COLO668 (cell line): Measurements from ENCODE around the gene ACTR3C.
"Not testable (repeated sequence)": the region's sequence is repeated elsewhere in the genome, so short reads cannot be mapped to it uniquely, and the experiment has no call there.

Experiments used
- DNase-seq: peaks from one replicate; lab custom pipeline; 2025; ENCODE audit not compliant: unreplicated experiment; lab: John Stamatoyannopoulos, UW

Gene ACTR3C

DNA sequence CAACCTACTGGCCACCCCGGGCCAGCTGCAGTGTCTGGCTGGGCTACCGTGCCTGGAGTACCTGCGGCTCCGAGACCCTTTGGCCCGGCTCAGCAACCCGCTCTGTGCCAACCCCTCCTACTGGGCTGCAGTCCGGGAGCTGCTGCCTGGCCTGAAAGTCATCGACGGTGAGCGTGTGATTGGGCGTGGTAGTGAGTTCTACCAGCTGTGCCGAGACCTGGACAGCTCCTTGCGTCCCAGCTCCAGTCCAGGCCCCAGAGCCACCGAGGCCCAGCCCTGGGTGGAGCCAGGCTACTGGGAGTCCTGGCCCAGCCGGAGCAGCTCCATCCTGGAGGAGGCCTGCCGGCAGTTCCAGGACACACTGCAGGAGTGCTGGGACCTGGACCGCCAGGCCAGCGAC is 13.8 kb upstream of the ACTR3C start:
- no peak for DNase-seq

DNA sequence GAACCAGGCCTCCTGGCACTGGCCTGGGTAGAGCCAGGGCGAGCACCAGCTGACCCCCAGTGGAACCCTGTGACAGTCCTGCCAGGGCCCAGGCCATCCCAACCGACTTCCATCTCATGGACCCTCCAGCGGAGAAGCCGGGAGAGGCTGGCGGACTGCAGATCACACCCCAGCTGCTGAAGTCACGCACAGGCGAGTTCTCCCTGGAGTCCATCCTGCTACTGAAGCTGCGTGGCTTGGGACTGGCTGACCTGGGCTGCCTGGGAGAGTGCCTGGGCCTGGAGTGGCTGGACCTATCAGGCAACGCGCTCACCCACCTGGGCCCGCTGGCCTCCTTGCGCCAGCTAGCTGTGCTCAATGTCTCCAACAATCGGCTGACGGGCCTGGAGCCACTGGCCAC is 13.4 kb upstream of the ACTR3C start:
- DNase-seq: no peak

DNA sequence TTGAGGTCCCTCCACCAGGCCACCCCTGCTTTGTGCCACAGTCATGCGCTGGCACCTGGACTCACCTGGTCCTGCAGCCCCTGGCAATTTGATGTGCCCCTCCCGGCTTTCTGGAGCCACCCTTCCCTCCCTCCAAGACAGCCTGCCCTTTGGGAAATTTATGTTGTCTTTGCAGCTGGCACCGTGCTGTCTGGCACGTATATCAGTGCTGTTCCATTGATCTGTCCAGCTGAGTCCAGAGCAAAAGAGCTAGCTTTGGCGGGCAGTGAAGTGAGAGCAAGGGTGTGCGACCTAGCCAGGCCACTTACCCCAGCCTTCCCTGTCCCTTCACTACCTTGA is 12.4 kb upstream of the ACTR3C start:
- no peak for DNase-seq

DNA sequence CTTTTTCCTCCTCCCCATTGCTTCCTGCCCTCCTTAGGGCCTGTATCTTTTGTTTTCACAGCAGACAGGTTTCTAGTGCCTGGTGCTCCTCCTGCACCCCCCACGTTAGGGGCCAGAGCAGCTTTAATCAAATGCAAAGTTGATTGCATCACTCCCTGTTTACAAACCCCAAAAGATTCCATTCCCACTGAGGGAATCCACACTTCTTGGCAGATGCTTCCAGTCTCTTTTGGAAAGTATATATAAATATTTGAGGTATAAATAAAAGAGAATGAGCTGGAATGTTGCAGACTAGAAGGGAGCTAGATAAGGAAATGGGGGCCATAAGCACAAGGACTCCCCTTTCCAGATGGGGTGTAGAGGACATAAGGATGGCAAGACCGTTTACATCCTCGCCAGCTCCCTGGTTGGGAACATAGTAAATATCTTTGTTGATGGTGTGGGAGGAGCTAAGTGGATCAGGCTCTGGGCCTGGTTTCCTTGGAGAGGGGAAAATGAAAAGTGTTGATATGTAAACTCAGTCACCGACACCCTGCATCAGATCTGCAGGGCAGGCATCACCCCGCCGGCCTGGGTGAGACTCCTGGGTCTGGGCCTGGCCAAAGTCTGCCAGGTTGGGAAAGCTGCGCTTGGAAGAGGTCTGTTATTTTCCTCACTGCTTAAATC is 11.9 kb upstream of the ACTR3C start:
- DNase-seq: no peak

DNA sequence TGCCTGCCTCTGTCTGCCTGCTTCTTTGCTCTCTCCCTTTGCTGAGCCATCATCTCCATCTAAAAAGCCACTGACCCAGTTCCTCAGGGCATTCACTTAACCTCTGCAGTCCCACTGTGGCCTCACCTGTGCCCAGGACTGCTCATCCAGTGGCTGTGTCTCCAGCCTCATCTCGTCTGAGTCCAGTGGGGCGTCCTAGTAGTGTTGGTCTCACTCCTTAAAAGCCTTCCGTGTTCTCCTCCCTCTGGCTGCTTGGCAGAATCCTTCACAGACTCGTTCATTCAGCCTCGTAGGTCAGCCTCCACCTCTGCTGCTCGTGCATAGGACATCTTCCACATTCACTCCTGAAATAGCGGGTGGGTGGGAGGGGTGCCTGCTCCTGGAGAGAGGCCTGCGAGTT is 10.8 kb upstream of the ACTR3C start:
- DNase-seq: no peak

DNA sequence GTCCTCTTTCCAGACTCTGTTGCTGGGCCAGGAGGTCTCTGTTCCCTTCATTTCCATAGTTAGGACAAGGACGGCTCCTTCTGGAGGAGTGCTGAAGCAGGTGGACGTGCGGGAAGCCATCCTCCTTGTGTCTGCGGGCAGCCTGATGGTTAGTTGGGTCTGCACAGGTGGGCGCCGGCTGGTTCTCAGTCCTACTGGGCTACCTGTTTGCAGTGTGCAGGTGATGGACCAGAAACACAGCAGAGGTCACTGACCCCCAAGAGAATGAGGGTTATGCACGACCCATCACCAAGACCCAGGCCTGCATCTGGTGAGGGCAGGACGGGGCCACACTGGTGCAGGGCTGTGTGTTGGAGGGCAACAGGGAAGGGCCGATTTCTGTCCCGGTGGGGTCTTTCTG is 10.3 kb upstream of the ACTR3C start:
- DNase-seq: no peak

DNA sequence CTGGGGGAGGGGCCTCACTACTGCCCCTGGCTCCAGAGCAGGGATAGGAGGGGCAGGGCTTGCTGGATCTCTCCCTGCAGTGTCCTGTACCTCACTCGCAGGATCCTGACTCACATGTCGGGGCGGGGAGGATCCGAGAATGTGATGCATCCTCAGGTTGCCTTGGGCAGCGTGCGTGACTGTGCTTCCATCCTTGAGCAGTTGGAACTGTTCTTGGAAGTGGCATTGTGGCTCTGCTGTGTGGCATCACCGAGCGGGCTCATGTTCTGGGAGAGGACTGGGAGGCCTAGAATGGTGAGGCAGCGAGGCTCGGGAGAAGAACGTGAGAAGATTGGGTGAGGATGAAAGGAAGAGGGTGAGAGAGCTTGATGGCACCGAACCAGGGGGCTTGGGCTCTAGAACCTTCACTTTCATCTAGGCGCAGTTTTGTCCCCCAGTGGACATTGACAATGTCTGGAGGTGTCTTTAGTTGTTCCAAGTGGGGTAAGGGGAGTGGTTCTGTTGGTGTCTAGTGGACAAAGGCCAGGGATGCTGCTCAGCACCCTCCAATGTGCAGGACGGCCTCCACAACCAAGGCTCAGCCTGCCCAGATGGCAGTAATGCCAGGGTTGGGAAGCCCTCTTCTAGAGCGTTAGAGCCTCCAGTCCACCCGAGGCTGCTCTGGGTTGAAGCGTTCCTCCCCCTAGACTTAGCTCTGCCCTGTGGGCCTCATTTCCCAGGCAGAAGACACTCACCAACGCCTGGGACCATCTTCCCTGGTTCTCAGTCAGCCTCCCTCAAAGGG is 9.7 kb upstream of the ACTR3C start:
- DNase-seq: no peak

DNA sequence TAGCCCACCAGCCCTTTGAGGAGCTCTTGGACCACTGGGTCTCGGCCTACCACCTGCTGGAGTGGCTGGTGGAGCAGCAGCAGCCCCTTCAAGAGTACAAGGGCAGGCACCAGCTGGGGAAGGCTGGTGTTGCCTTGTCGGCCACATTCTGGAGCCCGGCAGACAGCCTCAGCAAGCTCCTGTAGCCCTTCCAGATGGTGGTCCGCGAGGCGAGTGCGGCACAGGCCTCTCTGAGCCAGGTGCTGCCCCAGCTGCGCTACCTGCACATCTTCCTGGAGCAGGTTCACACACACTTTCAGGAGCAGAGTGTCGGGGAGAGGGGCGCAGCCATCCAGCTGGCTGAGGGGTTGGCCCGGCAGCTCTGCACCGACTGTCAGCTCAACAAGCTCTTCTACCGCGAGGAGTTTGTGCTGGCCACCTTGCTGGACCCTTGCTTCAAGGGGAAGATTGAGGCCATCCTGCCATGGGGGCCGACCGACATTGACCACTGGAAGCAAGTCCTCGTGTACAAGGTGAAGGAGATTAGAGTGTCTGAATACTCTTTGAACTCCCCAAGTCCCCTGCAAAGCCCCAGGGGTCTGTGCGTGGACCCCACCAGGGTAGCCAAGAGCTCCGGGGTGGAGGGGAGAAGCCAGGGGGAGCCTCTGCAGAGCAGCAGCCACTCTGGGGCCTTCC is 7.0 kb upstream of the ACTR3C start:
- no peak for DNase-seq

DNA sequence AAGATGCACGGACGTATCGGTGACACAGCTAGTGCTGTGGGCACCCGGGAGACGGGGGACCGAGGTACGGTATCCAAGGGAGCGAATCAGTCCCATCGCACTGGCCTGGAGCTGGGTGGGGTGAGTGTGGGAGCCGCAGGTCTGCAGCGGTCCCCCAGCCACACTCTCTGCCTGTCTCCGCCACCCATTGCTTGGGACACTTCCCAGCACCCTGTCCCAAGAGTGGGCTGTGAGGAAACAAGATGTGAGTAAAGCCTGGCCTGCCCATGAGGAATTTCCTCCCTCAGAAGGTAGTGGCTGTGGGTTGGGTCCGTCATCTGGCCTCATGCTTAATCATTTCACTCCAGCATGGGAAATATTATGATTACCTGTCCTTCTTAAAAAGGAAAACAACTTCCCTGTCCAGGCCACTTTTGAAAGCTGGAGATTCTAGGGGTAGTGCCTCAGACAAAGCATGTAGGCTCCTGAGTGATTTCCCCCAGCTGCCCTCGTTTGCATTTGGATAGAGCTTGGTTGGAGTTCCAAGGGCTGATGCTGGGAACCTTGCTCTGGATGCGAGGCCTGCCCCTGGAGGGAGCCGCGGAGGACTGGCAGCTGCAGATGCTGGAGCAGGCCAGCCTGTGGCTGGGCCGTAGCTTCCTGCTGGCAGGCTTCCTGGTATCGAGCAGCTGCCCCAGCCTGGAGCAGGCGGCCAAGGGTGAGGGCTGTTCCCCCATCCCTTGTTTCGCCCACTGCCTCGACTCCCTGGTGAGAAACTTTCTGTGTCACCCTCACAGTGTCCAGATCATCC is 6.2 kb upstream of the ACTR3C start:
- no peak for DNase-seq

DNA sequence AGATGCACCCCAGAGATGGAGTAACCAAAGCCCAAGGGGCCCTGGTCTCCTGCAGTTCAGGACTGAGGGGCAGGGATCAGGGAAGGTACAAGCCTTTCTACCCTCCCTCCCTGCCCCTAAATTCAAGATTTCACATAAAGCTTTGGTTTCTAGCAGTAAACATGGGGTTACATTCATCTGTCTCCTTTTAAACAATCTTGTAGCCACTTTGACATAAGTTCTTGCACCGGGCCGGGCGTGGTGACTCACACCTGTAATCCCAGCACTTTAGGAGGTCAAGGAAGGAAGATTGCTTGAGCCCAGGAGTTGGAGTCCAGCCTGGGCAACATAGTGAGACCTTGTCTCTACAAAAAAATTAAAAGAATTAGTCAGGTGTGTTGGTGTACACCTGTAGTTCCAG is 4.0 kb upstream of the ACTR3C start:
- DNase-seq: no peak

DNA sequence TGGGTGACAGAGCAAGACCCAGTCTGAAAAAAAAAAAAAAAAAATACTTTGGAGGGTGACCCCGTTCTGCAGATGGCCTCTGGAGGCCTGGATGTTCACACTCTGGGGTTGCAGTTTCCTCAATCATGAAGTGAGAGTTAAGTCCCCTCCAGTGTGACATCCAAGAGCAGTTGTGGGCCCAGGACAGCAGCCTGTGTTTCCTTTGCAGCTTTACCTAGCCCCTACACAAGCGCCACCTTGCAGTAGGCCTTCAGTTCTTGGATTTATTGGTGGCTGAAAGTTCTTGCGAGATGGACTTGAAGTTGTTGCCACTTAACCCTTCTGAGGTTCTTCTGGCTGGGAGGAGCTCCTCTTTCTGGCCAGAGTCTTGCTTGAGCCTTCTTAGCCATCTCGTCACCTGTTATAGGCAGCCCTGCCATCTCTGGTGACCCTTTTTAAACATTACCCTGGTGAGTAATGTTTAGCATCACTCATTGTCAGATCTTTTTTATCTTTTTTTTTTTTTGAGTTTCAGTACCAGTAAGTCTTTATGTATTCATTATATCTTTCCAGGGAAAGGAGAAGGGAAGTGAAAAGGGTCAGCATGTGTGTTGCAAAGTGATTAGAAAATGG is 3.4 kb upstream of the ACTR3C start:
- no peak for DNase-seq

DNA sequence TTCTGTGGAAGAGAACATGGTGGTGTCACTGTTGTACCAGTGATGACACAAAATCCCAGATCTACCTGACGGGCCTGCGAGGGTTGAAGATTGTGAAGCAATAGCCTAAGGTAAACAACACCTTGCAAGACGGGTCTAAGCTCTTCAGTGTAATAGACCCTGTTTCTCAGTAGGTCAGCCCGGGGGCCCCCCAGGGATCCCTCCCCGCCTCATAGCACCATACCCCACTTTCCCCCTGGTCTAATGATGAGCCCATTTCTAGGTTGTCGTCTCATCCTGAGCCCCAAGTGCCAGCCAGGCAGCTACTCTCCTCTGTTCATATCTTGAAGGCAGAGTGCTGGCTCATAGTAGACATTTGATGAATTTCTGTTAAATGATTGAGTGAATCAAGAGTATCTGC is 2.6 kb upstream of the ACTR3C start:
- DNase-seq: no peak

DNA sequence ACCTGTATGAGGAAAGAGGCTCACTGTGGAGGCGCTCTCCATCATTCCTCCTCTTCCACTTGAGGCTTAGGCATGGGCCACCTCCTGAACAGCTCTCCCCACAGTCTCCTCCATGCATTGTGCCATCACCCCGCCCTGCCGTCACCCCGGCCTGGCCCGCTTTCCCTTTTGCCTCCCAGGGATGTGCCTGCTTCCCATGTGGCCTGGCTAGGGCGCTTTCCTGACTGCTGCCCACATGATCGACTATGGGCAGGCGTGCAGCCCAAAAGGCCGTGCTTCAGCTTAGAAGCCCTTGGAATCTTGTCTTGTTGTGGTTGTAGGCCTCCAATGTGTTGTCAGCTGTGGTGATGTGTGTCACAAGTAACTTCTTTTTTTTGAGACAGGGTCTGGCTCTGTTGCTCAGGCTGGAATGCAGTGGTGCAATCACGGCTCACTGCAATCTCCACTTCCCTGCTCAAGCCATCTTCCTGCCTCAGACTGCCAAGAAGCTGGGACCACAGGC is 1.8 kb upstream of the ACTR3C start:
- DNase-seq: no peak

DNA sequence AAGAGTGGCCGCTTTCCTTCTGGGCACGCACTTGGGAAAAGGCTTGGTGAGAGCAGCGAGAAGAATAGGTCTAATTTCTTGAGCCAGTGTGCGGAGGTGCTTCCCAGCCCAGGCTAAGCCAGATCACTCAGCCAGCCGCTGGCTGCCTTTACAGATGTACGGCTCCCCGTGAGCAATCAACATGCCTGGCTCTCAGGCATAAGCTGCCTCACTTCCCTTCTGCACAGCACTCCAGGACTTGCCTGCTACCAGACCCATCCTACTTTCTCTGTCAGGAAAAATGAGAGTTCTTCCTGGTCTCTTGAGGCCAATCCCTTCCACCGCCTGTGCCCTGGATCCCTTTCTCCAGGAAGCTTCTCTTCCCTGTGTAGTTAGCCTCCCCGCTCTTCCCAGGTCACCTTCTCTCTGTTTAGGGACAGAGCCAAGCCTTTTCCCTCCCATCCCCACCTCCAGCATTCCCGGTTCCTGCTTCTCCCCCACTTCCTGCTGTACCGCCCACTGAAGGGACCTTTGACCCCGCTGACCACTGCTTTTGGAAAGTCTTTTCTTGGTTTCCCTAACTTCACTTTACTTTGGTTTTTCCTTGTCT is 1.1 kb upstream of the ACTR3C start:
- peak; percentile 34 for DNase-seq

DNA sequence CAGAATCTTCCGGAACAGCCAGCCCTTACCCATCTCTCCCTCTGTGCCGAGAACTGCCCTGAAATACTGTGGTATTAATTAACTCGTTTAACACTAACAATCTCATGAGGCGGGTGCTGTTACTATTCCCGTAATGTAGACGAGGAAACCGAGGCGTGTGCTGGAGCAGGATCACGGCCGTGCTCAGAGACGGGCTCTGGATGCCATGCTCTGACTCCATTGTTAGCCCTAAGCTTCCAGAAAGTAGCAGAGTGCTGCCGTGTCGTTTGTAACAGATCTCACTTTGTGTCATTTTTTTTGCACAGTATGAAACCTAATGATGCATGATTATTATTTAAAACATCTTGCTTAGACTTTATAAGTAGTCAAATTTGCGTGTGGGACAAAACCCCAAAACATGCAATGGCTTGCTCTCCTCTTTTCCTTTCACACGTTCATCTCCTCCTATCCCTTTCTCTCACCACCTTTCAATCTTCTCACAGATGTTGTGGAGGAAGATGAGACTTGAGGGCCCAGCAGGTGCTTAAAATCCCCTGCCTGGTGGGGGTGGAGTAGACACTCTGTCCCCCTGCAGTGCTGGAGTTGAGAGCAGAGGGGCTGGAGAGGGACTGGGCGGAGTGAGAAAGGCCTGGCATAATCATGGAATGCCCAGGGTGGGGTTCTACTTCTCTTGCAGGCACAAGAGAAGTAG is 482 bp upstream of the ACTR3C start:
- DNase-seq: peak; percentile 34

DNA sequence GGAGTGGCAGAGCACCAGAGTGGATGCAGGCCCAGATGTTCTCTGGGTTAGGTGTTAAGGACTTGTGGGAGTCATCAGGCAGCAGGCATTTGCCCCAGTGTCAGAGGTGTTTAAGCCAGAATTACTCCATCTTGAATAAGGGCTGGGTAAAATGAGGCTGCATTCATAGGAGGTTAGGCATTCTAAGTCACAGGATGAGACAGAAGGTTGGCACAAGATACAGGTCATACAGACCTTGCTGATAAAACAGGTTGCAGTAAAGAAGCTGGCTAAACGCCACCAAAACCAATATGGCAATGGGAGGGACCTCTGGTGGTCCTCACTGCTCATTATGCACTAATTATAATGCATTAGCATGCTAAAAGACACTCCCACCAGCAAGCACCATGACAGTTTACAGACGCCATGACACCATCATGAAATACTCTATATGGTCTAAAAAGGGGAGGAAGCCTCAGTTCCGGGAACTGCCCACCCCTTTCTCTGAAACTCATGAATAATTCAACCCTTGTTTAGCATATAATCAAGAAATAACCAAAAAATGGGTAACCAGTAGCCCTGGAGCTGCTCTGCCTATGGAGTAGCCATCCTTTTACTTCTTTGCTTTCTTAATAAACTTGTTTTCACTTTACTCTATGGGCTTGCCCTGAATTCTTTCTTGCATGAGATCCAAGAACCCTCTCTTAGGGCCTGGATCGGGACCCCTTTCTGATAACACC is 1.1 kb downstream of the ACTR3C start:
- peak; percentile 27 for DNase-seq

DNA sequence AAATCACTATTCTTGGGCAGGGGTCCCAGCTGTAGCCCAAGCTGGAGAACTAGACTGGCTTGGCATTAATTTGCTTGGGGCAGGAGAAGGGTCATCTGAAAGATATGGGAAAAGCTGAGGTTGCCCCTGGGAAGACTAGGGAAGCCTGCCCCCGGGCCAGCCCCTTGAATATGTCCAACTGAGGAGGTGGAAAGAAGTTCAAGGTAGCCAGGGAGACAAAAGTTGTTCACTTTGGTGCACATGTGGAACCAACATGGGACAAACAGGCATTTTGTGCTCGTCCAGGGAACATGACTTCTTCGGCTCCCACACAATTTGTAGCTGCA is 1.6 kb downstream of the ACTR3C start:
- DNase-seq: no peak

DNA sequence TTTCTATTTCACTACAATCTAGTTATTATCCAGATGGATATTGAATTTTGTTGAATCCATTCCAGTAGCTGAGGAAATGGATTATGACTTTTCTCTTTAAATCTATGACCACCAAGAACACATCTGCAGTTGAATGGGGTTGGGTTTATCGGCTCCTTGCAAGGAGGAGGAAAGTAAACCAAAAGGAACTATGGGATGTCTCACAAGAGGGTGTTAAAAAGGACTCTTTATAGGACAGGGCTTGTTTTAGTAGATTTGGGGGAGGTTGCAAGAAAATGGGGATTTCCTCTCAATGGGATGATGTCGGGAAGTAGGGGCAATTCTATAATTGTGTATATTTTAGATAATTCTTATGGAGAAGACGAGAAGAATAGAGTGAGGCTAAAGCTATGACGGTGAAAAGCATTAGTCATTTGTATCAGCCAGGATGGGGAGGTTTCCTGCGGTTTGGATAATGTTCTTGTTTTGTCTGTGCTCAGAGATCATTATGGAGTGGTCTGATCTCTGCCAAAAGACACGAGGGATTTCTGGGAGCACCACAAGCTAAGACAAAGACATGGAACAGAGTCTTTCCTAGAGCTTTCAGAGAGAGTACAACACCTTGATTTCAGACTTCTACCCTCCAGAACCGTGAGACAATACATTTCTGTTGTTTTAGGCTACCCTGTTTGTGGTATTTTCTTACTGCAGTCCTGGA is 5.4 kb downstream of the ACTR3C start:
- no peak for DNase-seq

DNA sequence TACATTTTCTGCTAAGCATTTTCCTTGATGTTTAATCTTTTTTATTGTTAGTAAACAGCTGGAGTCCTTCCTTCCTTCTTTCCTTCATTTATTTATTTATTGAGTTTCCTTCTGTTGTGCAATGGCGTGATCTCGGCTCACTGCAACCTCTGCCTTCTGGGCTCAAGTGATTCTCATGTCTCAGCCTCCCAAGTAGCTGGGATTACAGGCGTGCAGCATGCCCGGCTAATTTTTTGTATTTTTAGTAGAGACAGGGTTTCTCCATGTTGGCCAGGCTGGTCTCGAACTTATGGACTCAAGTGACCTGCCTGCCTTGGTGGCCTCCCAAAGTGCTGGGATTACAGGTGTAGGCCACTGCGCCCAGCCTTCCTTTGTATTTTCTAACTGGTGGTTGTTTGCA is 6.4 kb downstream of the ACTR3C start:
- DNase-seq: not testable (repeated sequence)
